Neural cell (in vitro differentiated cells): ENCODE results near the gene SEC63. TPM values are rescaled to one million over a fixed set of nuclear protein-coding genes. Genes with fewer than 3 reads are reported as not detected.

Source experiments
- H2AFZ ChIP-seq: fragments of 200-600, 300-800 bp; sonication (generic), shearing (Covaris generic); 2 replicates; pipeline ENCODE4 v1.6.0; 2014; ENCODE audit warnings: low read depth, mild to moderate bottlenecking, antibody characterized with exemption, low read length, moderate library complexity
- H3F3A ChIP-seq: fragments of 200-600 bp; shearing (Covaris generic); 2 replicates; pipeline ENCODE4 v1.6.1; 2016; ENCODE audit warnings: mild to moderate bottlenecking, moderate library complexity, mixed read lengths, antibody characterized with exemption, low read length; ENCODE audit not compliant: insufficient read depth, poor library complexity, severe bottlenecking
- H3K27ac ChIP-seq: fragments of 200-600, 300-800 bp; sonication (generic), shearing (Covaris generic); 2 replicates; pipeline ENCODE4 v1.5.1; 2014; ENCODE audit warnings: mild to moderate bottlenecking, low read length, moderate library complexity
- H3K27me3 ChIP-seq: fragments of 300-800, 200-600 bp; sonication (generic), shearing (Covaris generic); 2 replicates; pipeline ENCODE4 v1.6.0; 2014; ENCODE audit warnings: mild to moderate bottlenecking, low read depth, low read length, moderate library complexity; ENCODE audit not compliant: insufficient read depth
- H3K36me3 ChIP-seq: fragments of 300-800, 200-600 bp; sonication (generic), shearing (Covaris generic); 2 replicates; pipeline ENCODE4 v1.5.1; 2014; ENCODE audit warnings: mild to moderate bottlenecking, antibody characterized with exemption, low read length, moderate library complexity; ENCODE audit not compliant: insufficient read depth
- H3K4me2 ChIP-seq: fragments of 300-800, 200-600 bp; sonication (generic), shearing (Covaris generic); 2 replicates; pipeline ENCODE4 v1.6.0; 2014; ENCODE audit warnings: mild to moderate bottlenecking, low read length
- H3K4me3 ChIP-seq: fragments of 300-800, 200-600 bp; sonication (generic), shearing (Covaris generic); 2 replicates; pipeline ENCODE4 v1.5.1; 2014; ENCODE audit warnings: mild to moderate bottlenecking, low read length, moderate library complexity
- H3K79me2 ChIP-seq: fragments of 200-600 bp; shearing (Covaris generic); replicated peaks from 2 replicates; pipeline ENCODE4 v1.6.0; 2014; ENCODE audit warnings: mild to moderate bottlenecking, low read length, moderate library complexity; ENCODE audit not compliant: insufficient read depth
- H3K9ac ChIP-seq: fragments of 300-800, 200-600 bp; sonication (generic), shearing (Covaris generic); 2 replicates; pipeline ENCODE4 v1.6.1; 2016; ENCODE audit warnings: mild to moderate bottlenecking, low read length, mixed read lengths
- H3K9me2 ChIP-seq: fragments of 200-600 bp; shearing (Covaris generic); 2 replicates; pipeline ENCODE4 v1.6.1; 2016; ENCODE audit warnings: mild to moderate bottlenecking, low read length, mixed read lengths; ENCODE audit not compliant: insufficient read depth
- H3K9me3 ChIP-seq: fragments of 200-600, 300-800 bp; sonication (generic), shearing (Covaris generic); 2 replicates; pipeline ENCODE4 v1.6.1; 2016; ENCODE audit warnings: mild to moderate bottlenecking, mixed run types, low read length, moderate library complexity, mixed read lengths
- H4K20me1 ChIP-seq: fragments of 200-600 bp; shearing (Covaris generic); 2 replicates; pipeline ENCODE4 v1.6.1; 2016; ENCODE audit warnings: mild to moderate bottlenecking, mixed run types; ENCODE audit not compliant: insufficient read depth
- EP300 ChIP-seq: fragments of 450-650 bp; conservative IDR thresholded peaks from 2 replicates; pipeline ENCODE4 v1.6.1; 2014; ENCODE audit warnings: antibody characterized with exemption, mild to moderate bottlenecking, moderate library complexity; ENCODE audit not compliant: poor library complexity, severe bottlenecking
- EZH2 ChIP-seq: fragments of 200-600, 300-800 bp; shearing (Covaris generic), sonication (generic); IDR thresholded peaks from 2 replicates; pipeline ENCODE4 v1.6.1; 2014; ENCODE audit warnings: antibody characterized with exemption, low read length, borderline replicate concordance, mild to moderate bottlenecking; ENCODE audit not compliant: insufficient read depth, poor library complexity, severe bottlenecking
- MXI1 ChIP-seq: fragments of 450-650 bp; conservative IDR thresholded peaks from 2 replicates; pipeline ENCODE4 v1.6.1; 2014; ENCODE audit warnings: antibody characterized with exemption, mild to moderate bottlenecking; ENCODE audit not compliant: poor library complexity, severe bottlenecking
- POLR2AphosphoS5 ChIP-seq: IDR thresholded peaks from 2 replicates; pipeline ENCODE4 v1.6.1; 2012
- RAD21 ChIP-seq: fragments of 450-650 bp; conservative IDR thresholded peaks from 2 replicates; pipeline ENCODE4 v1.6.1; 2014; ENCODE audit warnings: antibody characterized with exemption, mild to moderate bottlenecking, moderate library complexity
- SMC3 ChIP-seq: fragments of 450-650 bp; conservative IDR thresholded peaks from 2 replicates; pipeline ENCODE4 v1.6.1; 2014; ENCODE audit warnings: antibody characterized with exemption, mild to moderate bottlenecking, moderate library complexity; ENCODE audit not compliant: poor library complexity
- TAF1 ChIP-seq: IDR thresholded peaks from 2 replicates; pipeline ENCODE4 v1.6.1; 2012; ENCODE audit warnings: low read depth
- polyA plus RNA-seq: library from polyadenylated mRNA; depleted of rRNA; stranded (reverse); fragments of >200 nt; gene quantifications from 2 replicates; pipeline ENCODE4 v1.2.3, GENCODE V29; 2014
- TF ChIP-seq, protein P1 (sequence below): fragments of 450-650 bp; IDR thresholded peaks from 2 replicates; pipeline ENCODE4 v1.5.1; 2014; ENCODE audit warnings: antibody characterized with exemption, mild to moderate bottlenecking, moderate library complexity; ENCODE audit not compliant: poor library complexity, severe bottlenecking
- TF ChIP-seq, protein P2 (sequence below): IDR thresholded peaks from 2 replicates; pipeline ENCODE4 v1.6.1; 2012; ENCODE audit warnings: borderline replicate concordance

Gene SEC63
- polyA plus RNA-seq, 1 donor from 2014 or later: 34.8 TPM

DNA sequence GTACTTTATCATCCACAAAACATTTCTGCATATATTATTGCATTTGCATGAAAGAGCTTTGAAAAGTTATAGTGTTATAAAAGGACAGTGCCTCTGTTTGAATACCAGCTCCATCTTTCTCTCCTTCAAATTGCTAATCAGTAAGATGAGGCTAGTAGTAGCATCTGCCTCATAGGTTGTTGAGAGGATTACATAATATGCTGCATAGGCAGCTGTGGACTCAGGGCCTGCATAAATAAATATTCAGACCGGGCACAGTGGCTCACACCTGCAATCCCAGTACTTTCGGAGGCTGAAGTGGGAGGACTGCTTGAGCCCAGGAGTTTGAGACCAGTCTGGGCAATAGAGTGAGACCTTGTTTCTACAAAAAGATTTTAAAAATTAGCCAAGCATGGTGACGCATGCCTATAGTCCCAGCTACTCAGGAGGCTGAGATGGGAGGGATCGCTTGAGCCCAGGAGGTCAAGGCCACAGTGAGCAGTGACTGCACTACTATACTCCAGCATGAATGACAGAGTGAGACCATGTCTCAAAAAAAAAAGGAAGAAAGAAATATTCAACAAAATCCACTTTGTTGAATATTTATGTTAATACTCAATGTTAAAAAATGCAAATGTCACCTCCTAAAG, 18.3 kb upstream of the SEC63 start:
- Histone ChIP-seq H3K27ac (no peak overlapping the region), H3K9me3 (no peaks in the 10 kb centered on the region), H3K27me3 (no peaks in the 10 kb centered on the region), H3K9me2 (no peaks in the 10 kb centered on the region), H3F3A (no peaks in the 10 kb centered on the region), H3K4me3 (no peak overlapping the region), H4K20me1 (no peaks in the 10 kb centered on the region), H3K79me2 (no peaks in the 10 kb centered on the region), H2AFZ (no peak overlapping the region), H3K4me2 (no peak overlapping the region), H3K36me3 (no peaks in the 10 kb centered on the region), H3K9ac (no peak overlapping the region)
- TF ChIP-seq MXI1 (no peak), RAD21 (no peak)
- TF ChIP-seq, protein P1, sequence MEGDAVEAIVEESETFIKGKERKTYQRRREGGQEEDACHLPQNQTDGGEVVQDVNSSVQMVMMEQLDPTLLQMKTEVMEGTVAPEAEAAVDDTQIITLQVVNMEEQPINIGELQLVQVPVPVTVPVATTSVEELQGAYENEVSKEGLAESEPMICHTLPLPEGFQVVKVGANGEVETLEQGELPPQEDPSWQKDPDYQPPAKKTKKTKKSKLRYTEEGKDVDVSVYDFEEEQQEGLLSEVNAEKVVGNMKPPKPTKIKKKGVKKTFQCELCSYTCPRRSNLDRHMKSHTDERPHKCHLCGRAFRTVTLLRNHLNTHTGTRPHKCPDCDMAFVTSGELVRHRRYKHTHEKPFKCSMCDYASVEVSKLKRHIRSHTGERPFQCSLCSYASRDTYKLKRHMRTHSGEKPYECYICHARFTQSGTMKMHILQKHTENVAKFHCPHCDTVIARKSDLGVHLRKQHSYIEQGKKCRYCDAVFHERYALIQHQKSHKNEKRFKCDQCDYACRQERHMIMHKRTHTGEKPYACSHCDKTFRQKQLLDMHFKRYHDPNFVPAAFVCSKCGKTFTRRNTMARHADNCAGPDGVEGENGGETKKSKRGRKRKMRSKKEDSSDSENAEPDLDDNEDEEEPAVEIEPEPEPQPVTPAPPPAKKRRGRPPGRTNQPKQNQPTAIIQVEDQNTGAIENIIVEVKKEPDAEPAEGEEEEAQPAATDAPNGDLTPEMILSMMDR: no peak

DNA sequence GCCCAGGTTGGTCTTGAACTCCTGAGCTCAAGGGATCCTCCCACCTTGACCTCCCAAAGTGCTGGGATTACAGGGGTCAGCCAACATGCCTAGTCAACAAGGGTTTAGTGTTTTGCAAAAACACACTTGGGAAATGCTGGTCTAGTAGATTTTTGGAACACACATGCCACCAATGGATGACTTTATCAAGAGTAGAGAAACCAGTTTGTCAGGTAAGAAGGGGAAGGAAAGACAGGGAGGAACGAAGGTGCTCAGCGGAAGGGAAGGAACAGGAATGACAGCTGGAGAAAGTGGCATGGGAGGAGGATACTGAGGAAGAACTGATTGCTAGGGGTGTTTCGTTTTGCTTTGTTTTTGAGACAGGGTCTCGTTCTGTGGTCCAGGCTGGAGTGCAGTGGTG, 15.6 kb upstream of the SEC63 start:
- Histone ChIP-seq H3K9me3 (no peaks in the 10 kb centered on the region), H3K27me3 (no peaks in the 10 kb centered on the region), H3K79me2 (no peaks in the 10 kb centered on the region), H4K20me1 (no peaks in the 10 kb centered on the region), H3K36me3 (no peaks in the 10 kb centered on the region), H3K27ac (no peak overlapping the region), H3K9ac (no peak overlapping the region), H3K9me2 (no peaks in the 10 kb centered on the region), H3F3A (no peaks in the 10 kb centered on the region), H2AFZ (no peak overlapping the region), H3K4me2 (no peak overlapping the region), H3K4me3 (no peak overlapping the region)
- TF ChIP-seq POLR2AphosphoS5: no peak
- TF ChIP-seq, protein P1: no peak

DNA sequence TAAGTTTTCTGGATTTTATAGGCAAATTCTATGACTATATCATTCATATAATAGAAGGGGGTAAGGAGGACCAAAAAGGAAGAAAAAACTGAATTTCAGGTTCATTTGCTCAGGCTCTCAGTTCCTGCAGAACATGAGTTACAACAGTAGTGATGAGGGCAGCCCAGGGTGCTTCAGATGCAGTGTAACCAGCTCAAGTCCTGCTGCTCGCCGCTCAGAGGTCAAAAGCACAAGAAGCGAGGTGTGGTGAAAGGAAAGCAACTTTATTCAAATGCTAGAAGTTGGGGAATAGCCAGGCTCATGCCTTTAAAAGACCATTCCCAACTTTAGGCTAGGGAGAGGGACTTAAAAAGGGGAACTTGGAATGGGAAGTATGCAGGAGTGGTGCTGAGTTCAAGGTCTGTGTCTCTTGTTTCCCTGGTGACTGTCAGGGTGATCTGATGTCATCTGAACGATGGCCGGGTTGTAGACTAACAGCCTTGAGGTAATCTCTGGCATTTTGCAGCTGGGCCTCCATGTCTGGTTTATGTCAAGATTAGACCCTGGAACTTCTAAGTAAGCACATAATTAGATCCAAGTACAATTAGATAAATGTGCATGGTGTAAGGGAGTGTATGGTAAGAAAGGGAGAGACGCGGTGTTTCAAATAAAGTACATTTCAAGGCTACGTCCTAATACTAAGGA, 14.5 kb upstream of the SEC63 start:
- H3K4me2 ChIP-seq: no peak overlapping the region
- H3K9ac ChIP-seq: no peak overlapping the region
- H3K27ac ChIP-seq: no peak overlapping the region
- no peaks in the 10 kb centered on the region for H3K36me3 ChIP-seq
- H3K79me2 ChIP-seq: no peaks in the 10 kb centered on the region
- TF ChIP-seq RAD21: no peak
- TF ChIP-seq TAF1: no peak
- no peak for TF ChIP-seq SMC3
- no peak for TF ChIP-seq MXI1
- TF ChIP-seq, protein P1: no peak
- TF ChIP-seq EZH2: no peak
- TF ChIP-seq EP300: no peak
- TF ChIP-seq, protein P2, sequence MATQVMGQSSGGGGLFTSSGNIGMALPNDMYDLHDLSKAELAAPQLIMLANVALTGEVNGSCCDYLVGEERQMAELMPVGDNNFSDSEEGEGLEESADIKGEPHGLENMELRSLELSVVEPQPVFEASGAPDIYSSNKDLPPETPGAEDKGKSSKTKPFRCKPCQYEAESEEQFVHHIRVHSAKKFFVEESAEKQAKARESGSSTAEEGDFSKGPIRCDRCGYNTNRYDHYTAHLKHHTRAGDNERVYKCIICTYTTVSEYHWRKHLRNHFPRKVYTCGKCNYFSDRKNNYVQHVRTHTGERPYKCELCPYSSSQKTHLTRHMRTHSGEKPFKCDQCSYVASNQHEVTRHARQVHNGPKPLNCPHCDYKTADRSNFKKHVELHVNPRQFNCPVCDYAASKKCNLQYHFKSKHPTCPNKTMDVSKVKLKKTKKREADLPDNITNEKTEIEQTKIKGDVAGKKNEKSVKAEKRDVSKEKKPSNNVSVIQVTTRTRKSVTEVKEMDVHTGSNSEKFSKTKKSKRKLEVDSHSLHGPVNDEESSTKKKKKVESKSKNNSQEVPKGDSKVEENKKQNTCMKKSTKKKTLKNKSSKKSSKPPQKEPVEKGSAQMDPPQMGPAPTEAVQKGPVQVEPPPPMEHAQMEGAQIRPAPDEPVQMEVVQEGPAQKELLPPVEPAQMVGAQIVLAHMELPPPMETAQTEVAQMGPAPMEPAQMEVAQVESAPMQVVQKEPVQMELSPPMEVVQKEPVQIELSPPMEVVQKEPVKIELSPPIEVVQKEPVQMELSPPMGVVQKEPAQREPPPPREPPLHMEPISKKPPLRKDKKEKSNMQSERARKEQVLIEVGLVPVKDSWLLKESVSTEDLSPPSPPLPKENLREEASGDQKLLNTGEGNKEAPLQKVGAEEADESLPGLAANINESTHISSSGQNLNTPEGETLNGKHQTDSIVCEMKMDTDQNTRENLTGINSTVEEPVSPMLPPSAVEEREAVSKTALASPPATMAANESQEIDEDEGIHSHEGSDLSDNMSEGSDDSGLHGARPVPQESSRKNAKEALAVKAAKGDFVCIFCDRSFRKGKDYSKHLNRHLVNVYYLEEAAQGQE: no peak
- TF ChIP-seq POLR2AphosphoS5: no peak
- H2AFZ ChIP-seq: no peak overlapping the region
- H3K9me2 ChIP-seq: no peaks in the 10 kb centered on the region
- no peaks in the 10 kb centered on the region for H3K27me3 ChIP-seq
- H4K20me1 ChIP-seq: no peaks in the 10 kb centered on the region
- H3K9me3 ChIP-seq: no peaks in the 10 kb centered on the region
- H3K4me3 ChIP-seq: no peak overlapping the region
- H3F3A ChIP-seq: no peaks in the 10 kb centered on the region
